ENCODE measurements around the gene ZFYVE27.

The ZFYVE27 gene

DNA sequence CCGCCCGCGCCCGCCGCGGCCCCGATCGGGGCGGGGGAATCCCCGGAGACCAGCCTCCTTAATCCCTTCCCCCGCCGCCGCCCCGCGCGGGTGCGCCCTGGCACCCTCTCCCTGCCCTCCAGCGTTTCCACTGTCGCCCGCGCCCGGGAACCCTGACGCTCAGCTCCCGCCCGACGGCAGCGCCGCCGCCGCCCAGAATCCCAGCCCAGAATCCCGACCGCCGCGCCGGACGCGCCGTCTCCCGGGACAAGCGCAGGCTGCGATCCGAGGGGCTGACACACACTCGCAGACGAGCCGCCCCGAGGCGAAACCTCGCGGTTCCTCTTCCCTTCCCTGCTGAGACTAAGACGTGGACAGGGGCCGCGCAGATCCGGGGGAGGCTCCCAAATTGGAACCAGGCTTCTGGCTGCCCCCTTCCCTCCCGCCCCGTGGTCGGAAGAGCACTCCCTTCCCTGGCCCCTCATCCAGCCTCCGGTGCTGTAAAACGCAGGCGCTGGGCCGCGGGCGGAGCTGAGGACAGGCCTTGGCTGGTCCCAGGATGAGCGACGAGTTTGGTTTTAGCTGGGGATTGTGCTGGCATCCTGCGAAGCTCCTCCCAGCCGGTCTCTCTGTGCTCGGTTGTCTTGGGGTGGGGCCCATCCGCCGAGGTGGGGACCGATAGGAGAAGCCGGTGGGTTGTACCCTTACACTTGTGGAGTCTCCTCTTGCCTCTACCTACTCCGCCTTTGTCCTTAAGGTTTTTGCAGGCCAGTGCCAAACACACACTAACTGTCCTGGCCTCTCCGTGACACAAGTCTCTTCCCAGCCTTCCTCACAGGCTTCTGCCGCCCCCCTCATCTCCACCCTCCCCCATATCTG is 22.3 kb upstream of the ZFYVE27 start:
- DNase-seq, result peak; percentile 77

DNA sequence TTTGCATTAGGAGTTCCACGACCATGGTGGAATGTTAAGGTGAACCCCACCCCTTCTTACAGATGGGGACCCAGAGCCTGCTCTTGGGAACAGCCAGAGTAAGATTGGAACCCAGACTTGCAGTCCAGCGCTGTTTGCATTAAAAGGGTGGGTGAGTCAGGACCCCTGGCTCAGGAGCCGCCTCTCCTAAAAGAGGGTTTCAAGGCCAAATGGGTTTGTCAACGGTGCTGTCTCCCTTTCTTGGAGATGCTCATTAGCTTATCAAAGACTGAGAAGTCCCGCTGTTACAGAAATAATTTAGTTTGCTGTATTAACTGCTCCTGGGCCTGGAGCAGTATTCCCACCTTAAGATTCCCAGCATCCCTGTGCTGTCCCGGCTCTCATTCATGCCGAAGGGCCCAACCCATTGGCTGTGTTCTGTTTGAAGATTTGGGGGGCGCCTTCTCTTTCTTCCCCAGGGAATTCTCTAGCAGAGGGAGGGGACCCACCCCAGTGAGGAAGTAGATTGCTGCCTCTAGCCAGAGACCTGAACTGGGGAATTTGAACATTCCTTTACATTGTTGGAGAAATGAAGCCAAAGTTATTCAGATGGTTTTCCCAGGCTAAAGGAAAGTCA is 21.6 kb upstream of the ZFYVE27 start:
- DNase-seq, result no peak

DNA sequence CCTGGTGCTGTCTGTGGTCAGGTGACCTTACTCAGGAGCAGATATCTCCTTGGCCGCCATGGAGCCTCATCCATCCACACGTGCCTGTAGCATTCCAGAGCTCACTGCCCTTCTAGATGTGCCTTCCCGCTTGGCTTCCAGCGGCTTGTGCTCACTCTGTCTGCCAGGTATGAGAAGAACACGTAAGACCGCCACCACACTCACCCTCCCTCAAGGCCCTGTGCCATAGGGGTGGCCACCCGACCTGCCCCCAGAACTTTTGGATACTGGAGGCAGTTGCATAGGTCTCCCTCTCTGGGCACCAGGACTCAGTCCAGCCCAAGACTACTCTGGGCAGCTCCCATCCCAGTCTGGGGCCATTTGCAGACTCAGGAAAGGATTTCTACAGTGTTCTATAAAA is 19.3 kb upstream of the ZFYVE27 start:
- no peak for DNase-seq

DNA sequence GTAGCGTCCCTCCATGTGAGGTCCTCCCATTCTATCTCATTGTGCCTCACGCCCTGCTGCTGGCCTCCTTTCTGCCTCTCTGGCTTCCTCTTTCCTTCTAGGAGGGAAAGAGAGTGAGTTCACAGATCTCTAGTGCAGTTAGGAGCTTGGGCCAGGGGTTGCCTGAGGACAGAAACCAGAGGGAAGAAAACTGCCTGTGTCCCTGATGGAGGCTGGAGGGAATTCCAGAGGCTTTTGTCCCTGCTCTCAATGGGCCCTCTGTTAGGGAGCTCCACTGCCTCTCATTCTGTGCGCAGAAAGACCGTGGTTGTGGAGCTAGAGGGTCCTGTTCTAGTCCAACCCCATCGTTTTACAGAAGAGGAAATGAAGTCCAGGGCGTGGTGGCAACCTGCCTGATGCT is 18.8 kb upstream of the ZFYVE27 start:
- DNase-seq, result peak; percentile 29

DNA sequence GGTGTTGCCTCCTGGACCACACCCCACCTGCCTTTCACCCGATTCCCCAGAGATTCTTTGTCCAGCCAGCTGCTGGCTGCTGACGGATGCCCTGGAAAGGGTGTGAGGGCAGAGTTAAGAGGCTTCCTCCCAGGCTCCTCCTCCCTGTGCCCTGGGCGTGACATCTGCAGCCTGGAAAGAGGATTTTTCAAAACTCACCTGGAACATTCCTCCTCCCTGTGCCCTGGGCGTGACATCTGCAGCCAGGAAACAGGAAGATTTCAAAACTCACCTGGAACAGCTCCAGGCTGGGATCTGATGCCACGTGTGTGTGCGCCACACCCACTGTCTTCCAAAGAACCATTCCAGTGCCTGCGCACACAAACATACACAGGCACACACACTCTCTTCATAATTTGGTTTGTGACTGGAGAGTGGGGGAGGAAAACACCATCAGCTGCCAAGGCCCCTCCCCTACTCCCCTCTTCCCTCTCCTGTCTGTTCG is 18.2 kb upstream of the ZFYVE27 start:
- DNase-seq, result no peak

DNA sequence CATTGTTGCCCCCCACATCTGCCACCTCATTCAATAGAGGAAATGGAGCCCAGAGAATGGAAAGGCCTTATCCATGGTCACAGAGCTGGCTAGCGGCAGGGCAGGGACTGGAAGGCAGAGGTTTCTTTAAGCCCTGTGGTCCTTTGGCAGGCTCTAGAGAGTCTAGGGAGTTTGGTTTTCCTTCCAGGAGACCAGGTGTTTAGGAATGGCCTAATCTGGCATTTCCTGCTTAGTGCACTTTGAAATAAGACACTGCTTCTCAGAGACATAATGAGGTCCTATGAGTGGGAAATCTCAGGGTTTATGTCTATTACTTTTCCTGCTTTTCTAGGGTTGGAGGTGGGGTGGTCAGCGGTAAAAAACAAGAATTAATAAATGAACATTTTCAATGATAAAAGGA is 17.3 kb upstream of the ZFYVE27 start:
- DNase-seq, result no peak

DNA sequence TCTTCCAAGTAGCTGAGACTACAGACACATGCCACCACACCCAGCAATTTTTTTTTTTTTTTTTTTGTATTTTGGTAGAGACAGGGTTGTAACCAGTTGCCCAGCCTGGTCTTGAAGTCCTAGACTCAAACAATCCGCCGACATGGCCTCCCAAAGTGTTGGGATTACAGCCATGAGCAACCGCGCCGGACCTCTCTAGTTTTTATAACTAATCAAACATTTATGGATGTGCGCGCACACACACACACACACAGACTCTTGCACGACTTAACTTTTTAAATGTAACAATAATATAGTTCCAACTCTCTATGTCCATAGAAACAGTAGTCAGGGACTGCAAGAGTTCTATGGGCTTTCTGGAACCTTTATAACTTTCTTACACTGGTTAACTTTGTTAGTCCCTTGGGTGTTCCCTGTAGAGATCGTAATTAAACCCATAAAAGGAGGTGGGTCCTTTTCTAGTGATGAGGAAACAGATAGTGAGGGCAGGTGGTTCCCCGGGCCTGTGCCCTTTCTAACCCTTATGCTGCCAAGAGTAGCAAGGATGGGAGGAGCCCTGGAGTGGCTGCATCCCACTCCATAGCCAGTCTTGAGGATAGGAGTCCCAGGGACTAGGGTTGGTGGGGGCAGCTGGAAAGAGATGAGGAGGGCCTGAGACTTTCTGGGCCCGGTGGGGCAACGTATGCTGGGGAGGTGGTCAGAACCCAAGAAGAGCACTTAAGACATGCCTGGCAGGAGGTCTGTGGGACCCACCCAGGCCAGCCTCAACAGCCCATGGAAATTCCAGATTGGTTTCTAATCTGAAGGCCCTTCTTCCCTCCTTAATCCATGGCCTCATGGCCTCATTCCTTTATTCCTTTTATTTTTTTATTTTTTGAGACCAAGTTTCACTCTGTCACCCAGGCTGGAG is 14.8 kb upstream of the ZFYVE27 start:
- no peak for DNase-seq

DNA sequence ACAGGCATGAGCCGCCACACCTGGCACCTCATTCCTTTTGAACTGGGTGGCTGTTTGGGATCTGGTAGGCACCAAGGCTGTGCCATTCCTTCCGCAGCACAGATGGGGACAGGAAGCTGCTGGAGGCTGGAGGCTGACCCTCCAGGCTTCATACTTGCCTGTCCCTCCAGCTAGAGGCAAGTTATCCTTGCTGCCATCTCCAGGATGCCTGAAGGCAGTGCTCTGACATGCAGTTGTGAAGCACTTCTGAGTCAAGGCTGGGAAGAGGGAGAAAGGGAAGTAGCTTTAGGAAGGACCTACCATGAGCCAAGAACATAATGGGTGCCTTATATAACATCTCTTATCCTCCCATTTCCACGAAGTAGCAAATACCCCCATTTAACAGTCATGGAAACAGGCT is 13.9 kb upstream of the ZFYVE27 start:
- DNase-seq, result no peak

DNA sequence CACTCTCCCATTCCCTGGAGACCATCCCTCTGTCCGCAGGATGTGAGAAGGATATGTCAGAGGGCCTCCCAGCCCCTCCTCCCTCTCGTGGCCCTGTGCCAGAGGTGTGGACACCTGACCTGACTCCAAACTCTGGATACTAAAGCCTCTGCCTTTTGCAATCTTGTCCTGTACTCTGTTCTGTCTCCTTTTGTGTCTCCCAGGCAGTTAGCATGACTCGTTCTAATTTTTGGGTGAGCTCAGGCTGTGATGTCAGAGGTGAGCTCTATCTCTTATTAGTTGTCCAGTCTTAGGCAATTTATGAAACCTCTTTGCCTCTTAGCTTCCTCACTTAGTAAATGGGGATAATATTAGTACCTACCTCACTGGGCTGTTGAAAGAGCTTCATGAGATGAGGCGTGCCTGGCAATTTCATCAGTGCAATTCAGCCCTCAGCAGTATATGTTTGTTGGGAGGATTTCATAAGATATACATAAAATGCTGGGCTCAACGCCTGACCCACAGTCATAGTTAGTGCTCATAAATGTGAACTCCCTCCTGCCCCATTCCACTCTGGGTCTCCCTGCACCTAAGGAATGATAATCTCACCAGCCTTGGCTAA is 12.5 kb upstream of the ZFYVE27 start:
- peak; percentile 59 for DNase-seq

DNA sequence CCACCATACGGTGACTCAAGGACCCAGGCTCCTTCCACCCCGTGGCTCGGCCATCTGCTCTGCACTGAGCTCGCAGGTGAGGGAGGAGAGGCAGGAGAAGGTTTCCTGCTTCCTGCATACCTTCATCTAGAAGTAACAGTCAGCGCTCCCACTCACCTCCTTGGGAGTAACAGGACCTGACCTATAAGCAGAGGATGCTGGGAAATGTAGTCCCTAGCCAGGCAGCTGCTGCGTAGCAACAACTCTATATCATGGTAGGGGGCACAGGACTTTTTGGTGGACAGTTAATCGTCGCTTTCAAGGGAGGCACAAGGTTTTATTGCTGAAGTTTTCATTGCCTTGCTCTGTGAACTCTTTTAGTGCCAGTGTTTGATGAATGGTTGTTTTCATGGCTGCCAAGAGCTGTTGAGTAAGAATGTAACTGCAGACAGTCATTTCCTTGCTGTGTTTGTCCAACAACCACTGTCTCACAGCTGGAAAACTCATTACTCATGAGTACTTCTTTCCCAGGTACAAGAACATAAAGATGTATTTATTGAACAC is 10.2 kb upstream of the ZFYVE27 start:
- DNase-seq, result peak; percentile 13

DNA sequence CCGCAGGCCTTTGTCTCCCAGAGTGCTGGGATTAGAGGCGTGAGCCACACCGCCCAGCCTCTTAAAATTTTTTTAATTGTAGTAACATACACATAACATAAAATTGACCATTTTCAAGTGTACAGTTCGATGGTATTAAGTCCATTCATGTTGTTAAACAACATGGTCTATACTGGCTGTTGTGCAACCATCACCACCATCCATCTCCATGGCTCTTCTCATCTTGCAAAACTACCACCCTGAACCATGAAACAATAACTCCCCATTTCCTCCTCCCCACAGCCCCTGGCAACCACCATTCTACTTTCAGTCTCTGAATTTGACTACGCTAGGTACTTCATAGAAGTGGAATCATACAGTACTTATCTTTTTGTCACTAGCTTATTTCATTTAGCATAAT is 7.9 kb upstream of the ZFYVE27 start:
- peak; percentile 78 for DNase-seq

DNA sequence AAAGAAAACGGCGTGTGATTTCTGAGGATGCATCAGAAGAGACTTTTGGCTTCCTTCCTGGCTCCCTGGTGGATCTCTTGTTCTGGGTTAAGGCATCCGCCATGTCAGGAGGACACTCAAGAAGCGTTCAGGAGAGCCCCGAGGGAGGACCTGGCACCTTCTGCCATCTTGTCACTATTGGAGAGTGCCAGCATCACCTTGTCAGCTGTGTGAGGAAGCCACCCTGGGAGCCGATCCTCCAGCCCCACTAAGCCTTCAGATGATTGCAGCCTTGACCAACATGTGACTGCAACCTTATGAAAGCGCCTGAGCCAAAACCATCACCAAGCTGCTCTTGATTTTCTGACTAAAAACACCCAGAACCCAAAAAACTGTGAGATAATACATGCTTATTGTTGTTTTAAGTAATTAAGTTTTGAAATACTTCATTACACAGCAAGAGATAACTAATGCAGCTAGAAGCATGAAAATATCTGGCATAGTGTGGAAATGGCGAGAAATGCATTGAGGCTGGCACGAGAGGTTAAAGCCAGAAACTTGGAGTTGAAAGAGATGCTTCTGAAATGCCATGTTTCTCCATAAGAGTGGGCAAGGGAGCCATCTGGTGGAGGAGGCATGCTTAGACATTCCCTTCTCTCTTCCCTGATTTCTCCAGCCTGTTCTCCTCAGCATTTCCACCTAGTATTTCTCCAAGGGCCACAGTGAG is 5.4 kb upstream of the ZFYVE27 start:
- peak; percentile 59 for DNase-seq

DNA sequence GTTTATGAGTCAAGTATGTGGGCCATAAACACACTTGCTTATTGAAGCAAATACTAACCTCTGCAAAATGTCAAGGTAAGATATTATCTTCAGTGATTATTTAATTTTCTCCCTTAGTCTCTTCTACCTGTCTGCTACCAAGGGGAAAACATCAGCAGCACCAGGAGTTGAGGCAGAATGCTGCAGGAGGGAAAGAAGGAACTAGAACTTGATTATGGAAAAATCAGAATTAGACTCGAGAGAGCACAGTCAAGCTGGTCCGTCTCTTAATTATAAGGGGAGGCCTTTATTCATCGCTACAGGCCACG is 4.9 kb upstream of the ZFYVE27 start:
- DNase-seq, result no peak

DNA sequence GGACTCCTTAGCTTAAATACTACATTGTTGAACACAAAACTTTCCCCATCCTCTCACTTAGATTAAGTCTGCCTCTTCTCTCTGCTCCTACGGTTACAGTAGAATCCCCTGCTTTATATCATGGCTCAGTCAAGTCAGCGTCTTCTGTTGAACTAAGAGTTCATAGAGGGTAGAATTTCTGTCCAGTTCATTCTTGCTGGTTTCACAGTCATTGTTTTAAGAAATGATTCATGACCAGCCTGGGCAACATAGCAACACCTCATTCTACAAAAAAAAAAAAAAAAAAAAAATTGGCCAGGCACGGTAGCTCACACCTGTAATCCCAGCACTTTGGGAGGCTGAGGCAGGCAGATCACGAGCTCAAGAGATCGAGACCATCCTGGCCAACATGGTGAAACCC is 3.7 kb upstream of the ZFYVE27 start:
- no peak for DNase-seq

DNA sequence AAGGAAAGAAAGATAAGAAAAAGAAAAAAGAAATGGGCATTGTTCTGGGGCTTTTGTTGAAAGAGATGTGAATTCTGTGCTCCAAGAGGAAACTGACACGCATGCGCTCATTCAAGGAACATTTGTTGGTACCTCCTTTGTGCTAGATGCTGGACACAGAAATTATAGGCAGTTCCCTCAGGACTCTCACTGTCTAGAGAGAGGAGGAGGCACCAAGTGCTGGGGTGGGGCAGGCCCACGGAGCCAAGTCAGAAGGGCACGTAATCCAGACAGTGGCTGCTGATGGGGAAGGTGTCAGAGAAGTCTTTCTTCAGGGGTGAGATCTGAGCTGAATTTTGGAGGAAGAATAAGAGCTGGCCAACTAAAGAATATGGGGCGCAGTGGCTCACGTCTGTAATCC is 2.9 kb upstream of the ZFYVE27 start:
- DNase-seq, result no peak

DNA sequence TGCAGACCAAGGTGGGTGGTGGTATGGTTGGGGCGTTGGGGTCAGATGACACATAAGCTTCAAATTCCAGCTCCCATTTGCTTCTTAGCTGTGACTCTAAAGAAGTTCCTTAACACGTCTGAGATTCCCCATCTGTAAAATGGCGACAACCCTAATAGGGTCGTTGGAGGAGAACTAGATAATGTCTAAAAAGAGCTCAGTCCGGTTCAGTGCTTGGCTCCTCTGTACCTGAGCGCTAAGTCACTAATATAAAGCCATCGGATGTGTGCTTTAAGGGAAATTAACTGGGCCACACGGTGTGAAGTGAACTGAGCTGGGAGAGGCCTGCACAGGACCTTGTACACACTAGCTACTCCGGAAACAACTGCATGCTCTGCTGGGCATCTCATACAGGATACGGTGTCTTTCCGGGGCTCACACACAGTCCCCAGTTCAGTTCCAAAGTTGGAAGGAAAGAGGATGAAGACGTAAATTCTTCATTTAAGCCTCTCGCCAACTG is 476 bp upstream of the ZFYVE27 start:
- DNase-seq, result no peak

DNA sequence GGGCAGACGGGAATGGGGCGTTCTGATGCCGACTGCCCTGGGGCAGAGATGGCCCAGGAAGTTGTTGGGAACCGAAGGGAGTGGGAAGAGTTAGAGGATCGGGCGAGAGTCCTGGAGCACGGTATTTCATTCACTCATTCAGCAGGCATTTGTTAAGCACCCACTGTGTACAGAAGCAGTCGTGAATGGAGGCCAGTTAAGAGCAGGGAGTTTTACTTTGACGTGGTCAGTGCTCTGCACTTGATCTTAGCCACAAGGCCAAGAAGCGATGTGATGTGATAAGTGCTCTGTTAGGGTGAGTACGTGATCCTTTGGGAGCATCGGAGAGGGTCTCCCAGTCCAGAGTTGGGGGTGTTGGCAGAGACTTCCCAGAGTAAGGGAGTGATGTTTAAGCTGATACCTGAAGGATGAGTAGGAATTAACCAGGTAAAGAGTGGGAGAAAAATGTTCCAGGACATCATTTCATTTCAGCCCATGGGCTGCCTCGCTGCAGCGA is 890 bp downstream of the ZFYVE27 start:
- DNase-seq, result no peak

DNA sequence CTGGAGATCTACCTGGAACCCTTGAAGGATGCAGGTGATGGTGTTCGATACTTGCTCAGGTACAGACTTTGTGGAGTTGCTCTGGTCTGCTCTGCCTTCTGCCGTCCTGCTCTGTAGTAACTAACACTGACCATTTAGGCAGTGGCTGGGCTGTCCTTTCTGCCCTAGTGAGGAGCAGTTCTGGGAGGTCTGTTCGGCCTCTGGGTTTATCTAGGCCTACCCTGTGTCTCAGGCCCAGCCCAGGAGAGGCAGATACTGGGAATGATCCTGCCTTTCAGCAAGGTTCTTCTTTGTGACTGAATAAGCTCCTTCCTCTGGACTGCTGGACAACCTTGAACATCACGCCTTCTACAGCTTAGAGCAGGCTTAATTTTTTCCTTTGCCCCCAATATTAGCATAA is 1.7 kb downstream of the ZFYVE27 start:
- DNase-seq, result no peak

DNA sequence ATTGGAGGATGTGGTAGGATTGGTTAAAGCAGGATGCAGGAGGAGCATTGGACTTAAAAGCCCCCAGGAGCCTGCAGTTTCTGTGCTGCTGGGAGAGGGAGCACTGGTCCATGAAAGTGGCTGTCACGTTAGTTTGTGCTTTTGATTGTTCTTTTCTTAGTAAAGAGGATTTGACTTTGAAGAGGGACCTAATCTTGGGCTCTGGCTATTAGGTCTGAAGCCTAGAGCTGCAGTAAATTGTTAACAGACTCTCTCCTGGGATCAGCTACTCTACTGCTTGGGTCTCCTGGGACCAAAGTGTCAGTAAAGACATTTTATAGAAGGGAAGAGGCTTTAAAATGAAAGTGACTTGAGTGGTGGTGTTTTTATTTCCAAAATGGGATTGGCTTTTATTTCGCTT is 3.7 kb downstream of the ZFYVE27 start:
- DNase-seq, result no peak

DNA sequence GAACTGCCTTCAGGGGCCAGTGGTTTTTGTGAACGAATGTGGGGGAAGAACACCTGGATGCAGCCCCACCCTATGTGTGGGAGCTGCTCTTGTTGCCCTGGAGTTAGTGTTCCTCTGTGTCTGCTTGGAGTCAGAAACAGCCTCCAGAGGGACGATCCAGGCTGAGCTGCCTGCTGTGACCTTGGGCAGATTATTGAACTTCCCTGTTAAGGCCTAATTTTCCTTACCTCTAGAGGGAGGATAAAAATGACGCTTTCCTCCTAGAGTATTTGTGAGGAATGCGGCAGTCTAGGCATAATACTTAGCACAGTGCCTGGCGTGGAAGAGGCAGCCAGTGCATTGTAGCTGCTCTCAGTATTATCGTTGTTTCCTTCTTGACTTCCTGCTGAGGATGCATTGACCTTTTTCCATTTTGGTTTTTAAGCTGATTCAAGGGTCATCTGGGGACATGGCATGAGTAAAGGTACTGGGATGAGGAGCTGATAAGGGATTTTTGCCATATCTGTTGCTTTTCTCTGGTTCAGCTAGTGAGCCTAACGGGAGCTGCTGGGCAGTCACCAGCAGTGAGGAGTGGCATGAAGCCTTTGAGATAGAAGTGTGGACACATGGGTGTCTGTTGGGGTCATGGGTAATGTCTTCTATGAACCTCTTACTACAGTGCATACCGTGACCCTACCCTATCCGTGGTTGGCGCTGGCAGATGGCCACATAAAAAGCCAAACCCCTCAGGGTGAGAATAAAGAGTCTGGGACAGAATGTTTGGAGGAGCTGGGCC is 6.4 kb downstream of the ZFYVE27 start:
- no peak for DNase-seq

DNA sequence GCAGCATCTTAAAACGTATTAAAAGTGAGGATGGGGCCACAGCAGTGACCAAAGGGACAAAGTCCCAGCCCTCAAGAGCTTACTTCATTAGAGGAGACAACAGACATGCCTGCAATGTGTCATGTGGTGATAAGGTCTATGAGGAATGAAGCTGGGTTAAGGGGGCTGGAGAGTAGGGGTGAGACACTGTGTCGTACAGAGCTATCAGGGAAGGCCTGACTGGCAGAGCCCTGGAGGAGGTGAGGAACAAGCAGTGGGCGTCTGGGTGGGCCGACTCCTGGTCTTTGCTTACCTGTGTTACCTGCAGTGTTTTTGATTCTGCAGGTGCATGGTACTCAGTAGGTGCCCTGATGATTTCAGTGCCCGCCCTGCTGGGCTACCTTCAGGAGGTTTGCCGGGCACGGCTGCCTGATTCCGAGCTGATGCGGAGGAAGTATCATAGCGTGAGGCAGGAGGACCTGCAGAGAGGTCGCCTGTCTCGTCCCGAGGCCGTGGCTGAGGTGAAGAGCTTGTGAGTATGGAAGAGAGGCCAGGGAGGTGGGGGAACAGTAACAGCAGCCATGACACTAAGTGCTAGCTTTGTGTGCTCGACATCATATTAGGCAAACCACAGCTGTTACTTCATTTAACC is 7.6 kb downstream of the ZFYVE27 start:
- no peak for DNase-seq
